ENCODE data around the gene PLXDC2.
A peak's percentile ranks its signal among the peaks of the same experiment; 100 is the strongest.

The PLXDC2 gene

DNA sequence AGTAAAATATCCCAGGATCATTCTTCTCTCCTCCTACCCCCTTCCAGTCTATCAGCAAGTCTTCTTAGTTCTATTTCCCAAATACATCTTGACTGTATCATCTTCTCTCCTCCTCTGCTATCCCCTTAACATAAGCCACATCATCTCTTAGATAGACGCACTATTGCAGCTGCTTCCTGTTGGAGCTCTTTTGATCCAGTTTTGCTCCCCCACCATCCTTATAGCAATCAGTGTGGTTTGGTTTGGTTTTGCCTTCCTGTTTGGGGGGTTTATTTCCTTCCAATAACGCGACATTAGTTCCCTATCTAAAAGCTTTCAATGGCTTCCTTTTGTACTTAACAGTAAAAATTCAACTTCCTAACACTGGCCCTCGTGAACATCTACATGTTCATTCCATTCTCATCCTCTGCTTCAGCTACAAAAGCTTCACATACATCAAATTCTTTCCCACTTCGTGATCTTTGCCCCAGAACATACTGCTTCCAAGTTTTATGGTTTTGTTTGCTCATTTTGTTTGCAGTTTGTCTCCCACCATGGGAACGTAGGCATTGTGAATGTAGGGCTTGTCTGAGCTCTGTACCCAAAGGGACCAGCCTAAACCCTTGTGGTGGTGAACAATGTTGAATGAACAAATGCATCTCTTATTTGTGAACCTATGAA, 33.7 kb upstream of the PLXDC2 start:
- H4K20me1 ChIP-seq (ENCODE audit: insufficient read depth, low read length) = no peaks in the 10 kb centered on the region
- H3K9ac ChIP-seq (ENCODE audit: low read depth, low read length) = no peak overlapping the region
- no peaks in the 10 kb centered on the region for H3K79me2 ChIP-seq (ENCODE audit: insufficient read depth, low read length)
- no peak overlapping the region for H2AFZ ChIP-seq (ENCODE audit: low read depth, low read length)
- peak; percentile 68 for ATAC-seq (ENCODE audit: insufficient read depth, low read depth)
- H3K4me1 ChIP-seq (ENCODE audit: insufficient read depth, low read length) = no peaks in the 10 kb centered on the region
- DNase-seq = no peak
- no peak overlapping the region for H3K4me2 ChIP-seq (ENCODE audit: insufficient read depth, low read length)
- TF ChIP-seq, protein P1, sequence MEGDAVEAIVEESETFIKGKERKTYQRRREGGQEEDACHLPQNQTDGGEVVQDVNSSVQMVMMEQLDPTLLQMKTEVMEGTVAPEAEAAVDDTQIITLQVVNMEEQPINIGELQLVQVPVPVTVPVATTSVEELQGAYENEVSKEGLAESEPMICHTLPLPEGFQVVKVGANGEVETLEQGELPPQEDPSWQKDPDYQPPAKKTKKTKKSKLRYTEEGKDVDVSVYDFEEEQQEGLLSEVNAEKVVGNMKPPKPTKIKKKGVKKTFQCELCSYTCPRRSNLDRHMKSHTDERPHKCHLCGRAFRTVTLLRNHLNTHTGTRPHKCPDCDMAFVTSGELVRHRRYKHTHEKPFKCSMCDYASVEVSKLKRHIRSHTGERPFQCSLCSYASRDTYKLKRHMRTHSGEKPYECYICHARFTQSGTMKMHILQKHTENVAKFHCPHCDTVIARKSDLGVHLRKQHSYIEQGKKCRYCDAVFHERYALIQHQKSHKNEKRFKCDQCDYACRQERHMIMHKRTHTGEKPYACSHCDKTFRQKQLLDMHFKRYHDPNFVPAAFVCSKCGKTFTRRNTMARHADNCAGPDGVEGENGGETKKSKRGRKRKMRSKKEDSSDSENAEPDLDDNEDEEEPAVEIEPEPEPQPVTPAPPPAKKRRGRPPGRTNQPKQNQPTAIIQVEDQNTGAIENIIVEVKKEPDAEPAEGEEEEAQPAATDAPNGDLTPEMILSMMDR (IDR thresholded peaks at IDR 0.05; ENCODE audit: borderline replicate concordance, extremely low read depth, low read length, poor library complexity, severe bottlenecking) = no peak
- no peak for TF ChIP-seq EZH2 (IDR thresholded peaks at IDR 0.05; ENCODE audit: borderline replicate concordance, low read depth, low read length, severe bottlenecking)
- H3K9me3 ChIP-seq (ENCODE audit: insufficient read depth, low read length, severe bottlenecking) = no peaks in the 10 kb centered on the region
- H3K27me3 ChIP-seq (ENCODE audit: insufficient read depth, low read length, poor library complexity) = no peaks in the 10 kb centered on the region
- H3K27ac ChIP-seq (ENCODE audit: low read length) = no peak overlapping the region
- no peak overlapping the region for H3K4me3 ChIP-seq (ENCODE audit: low read depth in 1 of 2, low read length in 2 of 2)
- no peaks in the 10 kb centered on the region for H3K36me3 ChIP-seq (ENCODE audit: insufficient read depth, low read length)

DNA sequence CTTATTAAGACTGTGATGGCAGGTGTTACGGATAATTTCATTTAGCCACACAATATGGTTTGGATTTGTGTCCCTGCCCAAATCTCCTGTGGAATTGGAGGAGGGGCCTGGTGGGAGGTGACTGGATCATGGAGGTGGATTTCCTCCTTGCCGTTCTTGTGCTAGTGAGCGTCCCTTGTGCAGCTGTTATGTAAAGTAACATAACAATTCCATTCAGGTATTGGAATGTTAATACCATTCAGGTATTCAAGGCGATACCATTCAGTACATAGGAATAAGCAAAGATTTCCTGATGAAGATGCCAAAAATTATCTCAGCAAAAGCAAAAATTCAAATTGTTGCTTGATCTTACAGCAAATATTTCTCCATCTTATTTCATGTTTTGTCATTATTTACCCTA, 32.5 kb upstream of the PLXDC2 start:
- no peak for DNase-seq
- no peak overlapping the region for H3K4me3 ChIP-seq (ENCODE audit: low read depth in 1 of 2, low read length in 2 of 2)

DNA sequence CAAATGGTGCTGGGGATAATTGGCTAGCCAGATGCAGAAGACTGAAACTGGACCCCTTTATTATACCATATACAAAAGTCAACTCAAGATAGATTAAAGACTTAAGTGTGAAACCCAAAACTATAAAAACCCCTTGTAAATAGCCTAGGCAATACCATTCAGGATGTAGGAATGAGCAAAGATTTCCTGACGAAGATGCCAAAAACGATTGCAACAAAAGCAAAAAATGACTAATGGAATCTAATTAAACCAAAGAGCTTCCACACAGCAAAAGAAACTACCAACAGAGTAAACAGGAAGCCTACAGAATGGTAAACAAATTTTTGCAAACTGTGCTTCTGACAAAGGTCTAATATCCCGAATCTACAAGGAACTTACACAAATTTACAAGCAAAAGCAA, 30.9 kb upstream of the PLXDC2 start:
- no peaks in the 10 kb centered on the region for H3K4me1 ChIP-seq (ENCODE audit: insufficient read depth, low read length)
- H2AFZ ChIP-seq (ENCODE audit: low read depth, low read length) = no peak overlapping the region
- no peak overlapping the region for H3K27ac ChIP-seq (ENCODE audit: low read length)
- H3K4me3 ChIP-seq (ENCODE audit: low read depth in 1 of 2, low read length in 2 of 2) = no peak overlapping the region
- H3K27me3 ChIP-seq (ENCODE audit: insufficient read depth, low read length, poor library complexity) = no peaks in the 10 kb centered on the region
- no peak overlapping the region for H3K9ac ChIP-seq (ENCODE audit: low read depth, low read length)
- DNase-seq (no peak), ATAC-seq (ENCODE audit: insufficient read depth, low read depth) (no peak)
- H4K20me1 ChIP-seq (ENCODE audit: insufficient read depth, low read length) = no peaks in the 10 kb centered on the region
- H3K79me2 ChIP-seq (ENCODE audit: insufficient read depth, low read length) = no peaks in the 10 kb centered on the region
- no peaks in the 10 kb centered on the region for H3K9me3 ChIP-seq (ENCODE audit: insufficient read depth, low read length, severe bottlenecking)
- H3K36me3 ChIP-seq (ENCODE audit: insufficient read depth, low read length) = no peaks in the 10 kb centered on the region
- H3K4me2 ChIP-seq (ENCODE audit: insufficient read depth, low read length) = no peak overlapping the region
- TF ChIP-seq EZH2 (IDR thresholded peaks at IDR 0.05; ENCODE audit: borderline replicate concordance, low read depth, low read length, severe bottlenecking) = no peak
- TF ChIP-seq, protein P1 (IDR thresholded peaks at IDR 0.05; ENCODE audit: borderline replicate concordance, extremely low read depth, low read length, poor library complexity, severe bottlenecking) = no peak

More for the DNA sequence above, 32.5 kb upstream of the PLXDC2 start:
- Histone ChIP-seq H3K4me2 (ENCODE audit: insufficient read depth, low read length) (no peak overlapping the region), H4K20me1 (ENCODE audit: insufficient read depth, low read length) (no peaks in the 10 kb centered on the region), H3K27ac (ENCODE audit: low read length) (no peak overlapping the region), H3K79me2 (ENCODE audit: insufficient read depth, low read length) (no peaks in the 10 kb centered on the region), H3K27me3 (ENCODE audit: insufficient read depth, low read length, poor library complexity) (no peaks in the 10 kb centered on the region), H3K9ac (ENCODE audit: low read depth, low read length) (no peak overlapping the region), H2AFZ (ENCODE audit: low read depth, low read length) (no peak overlapping the region), H3K4me1 (ENCODE audit: insufficient read depth, low read length) (no peaks in the 10 kb centered on the region), H3K36me3 (ENCODE audit: insufficient read depth, low read length) (no peaks in the 10 kb centered on the region), H3K9me3 (ENCODE audit: insufficient read depth, low read length, severe bottlenecking) (no peaks in the 10 kb centered on the region)
- ATAC-seq (ENCODE audit: insufficient read depth, low read depth) = no peak
- no peak for TF ChIP-seq EZH2 (IDR thresholded peaks at IDR 0.05; ENCODE audit: borderline replicate concordance, low read depth, low read length, severe bottlenecking)
- TF ChIP-seq, protein P1 (IDR thresholded peaks at IDR 0.05; ENCODE audit: borderline replicate concordance, extremely low read depth, low read length, poor library complexity, severe bottlenecking) = no peak

All from DND-41 (cell line).